Measurements from ENCODE around the gene ZNF511.

ZNF511 gene

DNA sequence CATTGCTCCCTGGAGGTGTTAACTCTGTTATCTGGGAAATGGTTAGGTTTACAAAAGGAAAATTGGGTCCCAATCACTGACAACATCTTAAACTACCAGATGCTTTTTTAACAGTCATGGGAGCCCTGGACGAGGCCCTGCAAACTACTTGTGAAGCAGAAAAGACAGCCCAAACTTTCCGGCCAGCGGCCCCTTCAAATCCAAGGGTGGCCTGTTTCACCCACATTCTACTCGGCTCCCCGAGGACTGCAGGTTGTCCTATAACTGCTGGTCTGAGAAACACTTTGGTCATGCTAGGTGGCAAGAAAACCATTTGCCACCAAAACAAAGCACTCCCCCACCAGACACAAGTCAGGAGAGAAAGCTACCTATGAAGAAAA lies 2.6 kb upstream of the ZNF511 start:
- TF ChIP-seq CTCF (IDR thresholded peaks at IDR 0.05) (no peak), ZFX (IDR thresholded peaks at IDR 0.05; ENCODE audit: borderline replicate concordance) (no peak)
- H3K27ac ChIP-seq = no peak overlapping the region

DNA sequence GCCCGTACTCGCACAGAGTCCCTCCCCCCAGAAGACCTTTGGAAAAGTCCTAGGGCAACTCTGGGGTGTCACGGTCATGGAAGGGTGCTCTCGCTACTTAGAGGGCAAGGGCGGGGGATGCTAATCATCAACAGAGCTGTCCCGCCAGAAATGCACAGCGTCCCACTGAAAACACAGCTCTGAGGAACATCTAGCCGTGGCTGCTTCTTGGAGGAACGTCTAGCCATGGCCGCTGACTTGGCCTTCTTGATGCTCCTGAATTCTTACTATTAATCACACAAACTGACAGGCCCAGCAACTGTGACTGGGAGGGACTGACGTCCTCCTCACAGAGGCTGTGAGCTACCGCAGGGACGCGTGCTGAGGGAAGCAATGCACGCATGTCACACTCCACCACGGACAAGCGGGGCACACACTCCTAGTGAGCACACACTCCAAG lies 1.8 kb upstream of the ZNF511 start:
- no peak overlapping the region for H3K27ac ChIP-seq
- TF ChIP-seq CTCF (IDR thresholded peaks at IDR 0.05) (no peak), ZFX (IDR thresholded peaks at IDR 0.05; ENCODE audit: borderline replicate concordance) (no peak)

- peak overlapping the region; percentile 92 for H3K27ac ChIP-seq
- TF ChIP-seq ZFX (IDR thresholded peaks at IDR 0.05; ENCODE audit: borderline replicate concordance) (no peak), CTCF (IDR thresholded peaks at IDR 0.05) (peak; percentile 89)
Measured at GRCh38 chr10:133307776-133308420, 816 bp upstream of the ZNF511 start.

DNA sequence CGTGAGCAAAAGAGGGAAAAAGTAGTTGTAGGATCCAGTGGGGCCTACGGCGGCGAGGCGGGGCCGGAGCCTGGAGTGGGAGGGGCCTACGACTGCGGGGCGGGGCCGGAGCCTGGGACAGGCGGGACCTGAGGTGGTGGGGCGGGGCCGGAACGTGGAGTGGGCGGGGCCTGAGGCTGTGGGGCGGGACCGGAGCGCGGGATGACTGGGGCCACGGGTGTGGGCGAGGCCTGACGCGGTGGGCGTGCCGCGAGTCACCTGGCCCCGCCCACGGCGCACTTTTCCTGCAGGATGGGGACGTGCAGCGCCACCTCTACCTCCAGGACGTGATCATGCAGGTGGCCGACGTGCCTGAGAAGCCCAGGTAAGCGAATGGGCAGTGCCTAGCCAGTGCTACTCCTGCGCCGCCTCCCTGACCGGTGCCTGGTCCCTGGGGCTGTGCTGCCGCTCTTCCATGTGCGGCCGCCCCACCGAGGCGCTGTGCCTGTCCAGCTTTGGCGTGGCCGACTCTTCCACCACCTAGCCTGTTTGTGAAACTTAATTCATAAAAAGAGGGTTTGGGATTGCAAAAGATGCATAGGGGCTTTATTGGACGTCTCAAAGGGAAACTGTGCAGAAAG lies 496 bp downstream of the ZNF511 start:
- TF ChIP-seq ZFX (IDR thresholded peaks at IDR 0.05; ENCODE audit: borderline replicate concordance) (no peak), CTCF (IDR thresholded peaks at IDR 0.05) (peak; percentile 46)
- H3K27ac ChIP-seq = peak overlapping the region; percentile 92

DNA sequence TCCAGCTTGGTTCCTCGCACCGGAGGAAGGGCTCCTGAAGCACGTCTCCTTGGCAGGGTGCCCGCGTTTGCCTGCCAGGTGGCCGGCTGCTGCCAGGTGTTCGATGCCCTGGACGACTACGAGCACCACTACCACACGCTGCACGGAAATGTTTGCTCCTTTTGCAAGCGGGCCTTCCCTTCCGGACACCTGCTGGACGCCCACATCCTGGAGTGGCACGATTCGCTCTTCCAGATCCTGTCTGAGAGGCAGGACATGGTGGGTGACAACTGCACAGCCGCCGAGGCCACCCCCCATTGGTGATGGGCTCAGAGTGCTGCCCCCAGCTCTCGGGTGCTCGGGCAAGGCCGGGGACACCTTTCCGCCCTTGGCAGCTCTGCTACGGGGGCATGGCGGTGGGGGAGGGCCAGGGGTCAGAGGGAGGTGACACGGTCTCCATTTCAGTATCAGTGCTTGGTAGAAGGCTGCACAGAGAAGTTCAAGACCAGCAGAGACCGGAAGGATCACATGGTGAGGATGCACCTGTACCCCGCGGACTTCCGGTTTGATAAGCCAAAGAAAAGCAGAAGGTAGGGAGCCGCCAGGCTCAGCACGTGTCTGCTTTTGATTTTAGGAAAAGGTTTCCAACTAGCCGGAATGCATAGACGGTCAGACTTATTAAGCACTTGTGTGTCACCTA lies 1.1 kb downstream of the ZNF511 start:
- peak overlapping the region; percentile 92 for H3K27ac ChIP-seq
- no peak for TF ChIP-seq CTCF (IDR thresholded peaks at IDR 0.05)
- no peak for TF ChIP-seq ZFX (IDR thresholded peaks at IDR 0.05; ENCODE audit: borderline replicate concordance)

- TF ChIP-seq ZFX (IDR thresholded peaks at IDR 0.05; ENCODE audit: borderline replicate concordance) (no peak), CTCF (IDR thresholded peaks at IDR 0.05) (no peak)
- no peak overlapping the region for H3K27ac ChIP-seq
Measured at GRCh38 chr10:133310399-133310755, 1.7 kb downstream of the ZNF511 start.

- no peak overlapping the region for H3K27ac ChIP-seq
- TF ChIP-seq ZFX (IDR thresholded peaks at IDR 0.05; ENCODE audit: borderline replicate concordance) (no peak), CTCF (IDR thresholded peaks at IDR 0.05) (no peak)
Measured at GRCh38 chr10:133310789-133311188, 2.1 kb downstream of the ZNF511 start.
